ENCODE data around the gene ACACA.

The ACACA gene

DNA sequence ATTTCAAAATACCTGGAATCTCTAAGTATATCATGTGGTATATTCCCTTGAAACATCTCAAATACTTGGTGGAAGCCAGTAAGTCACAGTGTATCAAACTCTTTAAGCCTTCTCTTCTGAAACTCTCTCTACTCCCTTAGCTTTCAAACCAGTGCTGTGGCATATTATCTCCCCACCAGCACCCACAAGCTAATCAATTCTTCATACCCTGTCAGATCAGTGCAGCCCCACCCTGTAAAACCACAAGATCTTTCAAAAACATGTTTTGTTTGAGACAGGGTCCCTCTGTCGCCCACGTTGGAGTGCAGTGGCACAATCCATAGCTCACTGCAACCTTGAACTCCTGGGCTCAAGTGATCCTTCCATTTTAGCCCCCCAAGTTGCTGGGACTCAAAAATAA is 122.4 kb downstream of the ACACA start:
- DNase-seq, result no peak

DNA sequence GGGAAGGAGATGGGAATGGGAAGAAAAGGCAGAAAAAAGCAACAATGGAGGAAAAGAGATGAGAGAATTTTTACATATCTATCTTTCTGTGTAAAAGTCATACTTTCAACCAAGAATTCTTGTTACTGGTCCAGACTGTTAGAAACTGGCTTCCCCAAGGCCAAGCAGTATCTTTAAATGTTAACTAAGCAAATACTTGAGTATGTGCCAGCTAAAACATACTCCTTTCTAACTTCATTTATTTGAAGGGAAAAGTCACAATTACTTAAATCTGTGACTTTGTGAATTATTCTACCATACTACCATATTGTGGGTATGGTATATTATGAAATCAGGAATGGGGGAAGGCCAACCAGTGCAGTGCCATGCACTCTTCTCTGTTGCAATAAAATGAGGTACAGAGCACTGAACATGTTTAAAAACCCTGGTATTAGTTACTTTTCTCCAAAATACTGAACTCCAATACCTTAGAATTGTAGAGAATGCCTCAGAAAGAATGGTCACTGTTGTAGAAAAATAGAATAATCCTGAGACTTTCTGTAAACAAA is 123.1 kb downstream of the ACACA start:
- DNase-seq, result no peak

DNA sequence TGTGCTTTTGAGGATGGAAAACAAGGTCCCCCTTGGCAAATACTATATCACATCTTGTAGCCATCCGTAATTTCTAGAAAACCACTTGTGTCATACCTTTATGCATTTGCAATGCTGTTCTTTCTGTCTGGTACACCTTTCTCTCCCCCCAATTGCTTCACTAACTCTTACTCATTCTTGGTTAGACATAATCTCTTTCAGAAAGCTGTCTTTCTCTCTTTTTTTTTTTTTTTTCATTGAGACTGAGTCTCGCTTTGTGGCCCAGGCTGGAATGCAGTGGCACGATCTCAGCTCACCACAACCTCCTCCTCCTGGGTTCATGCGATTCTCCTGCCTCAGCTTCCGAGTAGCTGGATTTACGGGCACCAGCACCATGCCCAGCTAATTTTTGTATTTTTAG is 125.8 kb downstream of the ACACA start:
- no peak for DNase-seq

DNA sequence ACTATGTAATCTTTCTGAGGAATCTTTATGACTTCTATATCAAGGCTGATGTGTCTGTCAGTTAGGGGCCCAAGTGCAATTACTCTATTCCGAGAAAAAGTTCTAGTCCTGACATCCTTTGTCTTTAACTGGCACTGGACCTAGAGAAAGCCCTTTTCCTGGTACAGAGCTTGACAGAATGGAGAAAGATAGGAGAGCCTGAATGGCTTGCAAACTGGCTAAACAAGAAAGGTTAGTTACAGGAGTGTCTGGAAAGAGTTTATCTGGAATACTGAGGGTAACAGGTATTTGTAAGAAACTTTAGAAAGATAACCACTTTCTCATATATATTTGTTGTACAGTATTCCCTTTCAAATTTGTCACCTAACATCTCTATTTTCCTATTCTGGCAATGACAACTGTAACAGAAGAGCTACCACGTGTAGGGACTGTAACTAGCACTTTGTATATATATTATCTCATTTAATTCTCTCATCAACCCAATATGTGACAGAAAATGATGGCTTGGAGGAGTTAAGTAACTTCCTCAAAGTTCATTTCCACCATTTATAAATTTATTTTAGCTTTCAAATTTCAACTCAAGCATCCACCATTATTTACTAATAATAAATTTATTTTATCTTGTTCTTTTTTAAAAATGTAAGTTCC is 128.3 kb downstream of the ACACA start:
- no peak for DNase-seq

DNA sequence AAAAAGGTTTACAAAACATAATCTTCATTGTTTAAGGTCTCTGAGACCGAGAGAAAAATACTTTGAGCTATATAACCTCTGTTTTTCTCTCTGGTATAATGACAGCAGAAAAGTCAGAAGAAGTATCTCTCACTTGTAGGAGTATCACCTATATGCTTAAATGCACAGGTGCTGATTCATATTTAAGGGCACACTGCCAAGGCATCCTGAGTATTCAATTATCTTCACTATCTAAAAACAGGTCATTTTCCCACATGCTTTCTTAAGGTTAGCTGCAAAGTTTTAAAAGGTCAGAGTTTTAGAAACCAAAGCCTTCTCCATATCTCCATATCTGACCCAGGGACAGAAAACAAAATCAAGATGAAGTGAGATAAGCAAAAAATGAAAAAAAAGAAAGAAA is 130.2 kb downstream of the ACACA start:
- no peak for DNase-seq

DNA sequence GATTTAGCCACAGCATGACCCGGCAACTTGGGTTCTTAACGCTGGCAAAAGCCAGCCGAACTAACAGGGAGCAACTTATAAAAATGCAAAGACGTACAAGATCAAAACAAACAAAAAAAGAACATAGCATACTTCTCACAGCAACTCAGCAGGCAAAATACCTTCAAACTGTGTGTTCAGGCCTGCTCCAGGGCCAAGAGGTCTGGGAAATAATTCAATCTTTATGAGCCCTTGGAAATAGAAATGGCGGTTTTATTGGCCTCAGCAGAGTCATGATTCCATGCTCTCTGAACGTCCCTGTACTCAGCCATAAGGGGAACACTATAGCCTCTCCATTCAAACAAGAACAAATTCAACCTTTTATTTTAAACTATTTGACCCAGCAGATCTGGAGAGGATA is 132.2 kb downstream of the ACACA start:
- DNase-seq, result no peak

DNA sequence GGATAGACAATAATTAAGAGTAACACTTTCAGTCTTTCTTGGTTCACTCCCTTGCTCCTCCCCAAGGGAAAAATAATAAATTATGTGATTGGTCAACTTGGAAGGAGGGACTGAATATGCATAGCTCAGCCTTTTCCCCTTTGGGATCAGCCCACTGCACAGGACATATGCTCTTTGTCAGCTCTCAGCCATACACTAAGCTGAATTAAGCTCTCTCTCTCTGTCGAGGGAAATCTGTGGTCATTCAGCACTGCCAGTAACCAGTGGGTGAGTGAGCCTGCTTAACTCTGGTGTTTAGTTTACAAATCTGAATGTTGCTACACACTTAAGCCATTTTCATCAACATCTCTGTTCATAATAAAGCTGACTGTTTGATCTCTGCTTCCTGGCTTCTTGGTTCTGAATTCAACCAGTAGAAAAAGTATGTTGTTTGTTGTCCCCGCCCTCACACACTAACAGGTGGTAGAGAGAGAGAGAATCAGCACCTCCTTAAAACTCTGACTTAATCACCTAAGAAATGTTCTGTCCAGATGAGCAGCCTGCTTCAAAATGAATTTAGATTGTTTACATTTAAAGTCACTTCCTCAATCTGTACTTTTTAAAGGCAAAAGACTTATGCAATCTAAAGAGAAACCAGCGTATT is 133.1 kb downstream of the ACACA start:
- no peak for DNase-seq

DNA sequence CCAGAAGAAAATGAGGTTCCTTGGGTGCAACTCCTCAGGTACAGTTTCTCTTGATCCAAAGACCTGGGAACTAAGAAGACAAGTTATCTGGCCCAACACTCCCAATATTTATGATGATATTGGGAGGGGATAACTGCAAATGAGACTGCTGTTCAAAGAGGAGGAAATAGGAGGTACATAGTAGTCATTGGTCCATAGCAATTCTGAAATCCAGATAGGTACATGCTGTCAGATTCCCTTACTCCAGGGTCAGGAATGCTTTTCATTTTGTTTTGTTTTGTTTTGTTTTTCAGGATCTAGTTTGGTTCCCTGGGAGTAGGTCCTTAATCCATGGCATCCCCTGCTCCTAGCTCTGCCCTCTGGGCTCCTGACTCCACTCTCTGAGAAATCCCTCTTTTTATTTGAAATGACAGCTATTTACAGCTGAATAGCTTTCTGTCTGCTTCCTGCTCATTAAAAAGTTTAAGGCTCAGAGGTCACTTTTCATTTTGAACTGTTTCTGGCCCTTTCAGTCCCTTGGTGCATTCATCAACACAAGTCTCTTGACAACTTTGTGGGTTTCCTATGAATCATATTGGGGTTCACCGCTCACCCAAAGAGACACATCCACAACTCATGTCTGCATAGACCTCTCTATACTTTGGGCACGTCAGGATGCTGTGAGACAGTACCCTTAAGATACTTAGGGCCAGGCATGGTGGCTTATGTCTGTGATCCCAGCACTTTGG is 141.0 kb downstream of the ACACA start:
- no peak for DNase-seq

DNA sequence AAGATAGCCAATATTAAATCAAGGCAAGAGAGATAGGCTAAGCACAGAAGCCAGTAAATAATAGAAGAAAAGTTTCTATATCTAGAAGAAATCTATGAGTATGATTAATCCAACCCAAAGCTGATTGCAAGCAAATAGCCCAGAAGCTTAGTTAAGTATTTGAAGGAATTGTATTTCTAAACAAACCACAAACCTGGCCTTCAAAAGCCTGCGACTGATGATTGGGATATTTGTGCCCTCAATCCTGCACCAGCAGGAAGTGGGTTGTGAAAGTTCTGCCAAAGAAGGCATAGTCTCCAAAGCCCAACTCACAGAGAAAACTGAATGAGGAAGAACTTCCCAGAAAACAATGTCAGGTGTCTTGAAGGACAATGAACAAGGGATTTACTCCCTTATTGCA is 145.3 kb downstream of the ACACA start:
- no peak for DNase-seq

DNA sequence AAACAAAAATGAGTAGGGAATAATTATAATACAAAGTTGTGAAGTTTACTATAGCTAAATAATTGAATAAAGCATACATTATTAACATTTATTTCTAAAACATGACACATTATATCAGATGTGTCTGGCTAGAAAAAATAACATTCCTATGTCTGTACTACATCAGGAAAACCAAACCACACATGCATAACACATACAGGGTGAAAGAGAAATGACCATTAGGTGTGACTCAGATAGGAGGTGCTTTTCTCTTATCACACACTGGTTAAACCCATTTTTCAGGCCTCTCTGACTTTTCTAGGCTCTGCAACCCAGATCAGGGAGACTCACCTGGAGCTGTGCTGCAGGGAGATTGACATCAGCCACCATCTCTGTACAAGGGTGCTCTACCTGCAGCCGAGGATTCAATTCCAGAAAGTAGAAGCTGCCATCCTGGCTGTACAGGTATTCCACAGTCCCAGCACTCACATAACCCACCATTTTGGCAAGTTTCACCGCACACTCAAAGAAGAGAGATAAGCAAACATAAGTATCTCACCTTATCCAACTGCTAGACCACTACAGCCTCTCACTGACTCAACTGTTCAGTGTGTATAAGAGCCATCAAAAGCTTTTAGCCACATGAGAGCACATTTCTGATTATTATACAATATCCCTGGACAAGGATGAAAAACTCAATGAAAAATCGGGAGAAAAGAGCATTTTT is 147.5 kb downstream of the ACACA start:
- DNase-seq, result no peak

DNA sequence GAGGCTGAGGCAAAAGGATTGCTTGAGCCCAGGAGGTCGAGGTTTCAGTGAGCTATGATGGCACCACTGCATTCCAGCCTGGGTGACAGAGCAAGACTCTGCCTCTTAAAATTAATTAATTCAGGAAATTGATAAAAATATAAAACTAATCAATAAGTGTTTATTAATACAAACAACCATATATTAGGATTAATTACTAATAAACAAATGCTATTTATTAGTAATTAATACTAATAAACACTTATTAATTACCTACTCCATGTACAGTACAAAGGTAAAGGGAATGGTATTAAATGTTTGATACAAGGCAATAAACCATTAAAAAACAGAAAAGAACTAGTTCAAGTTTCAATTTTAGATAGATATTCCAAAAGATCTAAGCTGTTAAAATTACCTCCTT is 150.0 kb downstream of the ACACA start:
- no peak for DNase-seq

DNA sequence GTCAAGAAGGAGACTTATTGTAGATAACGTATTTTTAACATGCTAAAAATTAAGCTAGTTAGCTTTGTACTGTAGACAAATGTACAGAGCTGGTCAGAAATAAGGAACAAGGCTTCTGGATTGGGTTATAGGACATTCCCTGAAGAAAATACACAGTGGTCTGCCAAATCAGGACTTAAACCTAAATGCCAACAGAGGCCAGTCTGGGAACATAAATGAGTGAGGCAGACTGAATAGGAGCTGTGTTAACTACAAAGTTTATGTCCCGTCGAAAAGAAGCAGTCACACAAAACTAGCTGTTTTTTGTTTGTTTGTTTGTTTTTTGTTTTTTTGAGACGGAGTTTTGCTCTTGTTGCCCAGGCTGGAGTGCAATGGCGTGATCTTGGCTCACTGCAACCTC is 151.2 kb downstream of the ACACA start:
- no peak for DNase-seq

DNA sequence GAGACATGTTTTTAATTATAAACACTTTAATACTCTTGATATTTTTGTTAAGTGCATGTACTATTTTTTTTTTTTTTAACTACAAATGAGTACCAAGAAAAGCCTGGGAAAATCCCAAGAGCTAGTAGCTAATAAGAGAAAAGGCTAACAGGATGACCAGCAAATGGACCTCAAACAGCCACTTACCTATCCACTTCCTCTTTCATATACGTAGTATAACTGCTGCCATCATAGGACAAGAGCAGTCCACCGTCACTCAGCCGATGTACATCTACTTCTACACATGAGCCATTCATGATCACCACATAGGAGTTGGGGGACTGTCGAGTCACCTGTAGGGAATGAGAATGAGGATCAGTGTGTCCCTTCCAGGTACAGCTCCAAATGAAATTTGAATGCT is 158.8 kb downstream of the ACACA start:
- DNase-seq, result no peak

DNA sequence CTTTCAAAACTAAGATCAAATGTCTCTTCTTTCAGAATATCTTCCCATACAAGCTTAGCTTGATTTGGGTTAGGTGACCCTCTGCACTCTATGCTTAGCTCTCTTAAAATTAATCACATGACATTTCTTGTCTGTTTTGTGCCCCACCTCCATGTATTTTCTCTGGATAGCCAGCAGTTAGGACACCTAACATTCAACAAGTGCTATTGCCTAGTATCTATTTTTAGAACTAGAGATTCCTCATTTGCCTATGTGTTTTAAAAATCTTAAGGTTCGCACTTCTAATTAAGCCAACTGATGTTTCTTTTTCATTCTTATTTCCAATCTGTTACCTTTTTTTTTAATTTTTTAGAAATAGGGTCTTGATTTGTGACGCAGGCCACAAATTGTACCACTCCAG is 160.6 kb downstream of the ACACA start:
- no peak for DNase-seq

DNA sequence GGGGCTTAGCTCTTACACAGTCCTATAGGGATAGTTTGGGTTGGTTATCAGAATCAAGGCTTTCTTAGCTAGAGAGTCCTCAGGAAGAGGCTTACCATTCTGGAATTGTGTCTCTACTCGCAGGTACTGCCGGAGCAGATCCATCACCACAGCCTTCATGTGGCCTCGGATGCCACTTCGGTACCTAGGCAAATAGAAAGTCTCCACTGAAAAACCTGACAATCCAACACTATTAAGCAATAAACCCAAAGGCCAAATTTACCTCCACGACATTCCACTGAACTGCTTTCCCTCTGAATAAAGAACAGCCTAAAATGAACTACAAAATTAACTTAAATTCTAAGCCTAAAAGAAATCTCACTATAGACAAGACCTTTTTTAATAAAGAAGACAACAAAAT is 166.3 kb downstream of the ACACA start:
- DNase-seq, result no peak

DNA sequence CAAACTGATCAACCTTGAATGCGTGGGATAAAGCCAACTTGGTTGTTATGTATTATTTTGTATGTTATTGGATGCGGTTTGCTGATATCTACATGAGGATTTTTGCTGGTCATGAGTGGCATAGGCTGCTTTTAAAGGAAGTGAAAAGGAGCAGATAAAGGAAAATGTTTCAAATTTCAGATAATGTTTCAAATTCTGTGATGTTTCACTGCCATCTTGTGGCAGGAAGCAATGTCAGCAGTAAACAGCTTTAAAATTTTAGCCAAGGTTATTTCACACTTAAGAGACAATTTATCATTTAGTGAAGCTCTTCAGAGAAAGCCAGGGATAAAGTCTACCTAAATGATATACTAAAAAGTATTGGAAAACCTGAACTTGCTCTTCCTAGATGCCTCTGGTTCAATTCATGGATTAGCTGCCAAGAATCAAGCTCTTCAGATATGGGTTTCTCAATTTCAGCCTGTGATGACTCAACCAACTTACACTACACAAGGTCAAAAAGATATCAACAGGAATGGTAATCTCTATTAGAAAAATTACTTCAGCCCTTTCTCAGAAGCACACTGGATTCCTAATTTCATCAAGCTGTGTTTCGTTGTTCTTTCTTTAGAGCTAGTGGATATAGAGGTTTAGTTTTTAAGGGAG is 166.8 kb downstream of the ACACA start:
- no peak for DNase-seq

DNA sequence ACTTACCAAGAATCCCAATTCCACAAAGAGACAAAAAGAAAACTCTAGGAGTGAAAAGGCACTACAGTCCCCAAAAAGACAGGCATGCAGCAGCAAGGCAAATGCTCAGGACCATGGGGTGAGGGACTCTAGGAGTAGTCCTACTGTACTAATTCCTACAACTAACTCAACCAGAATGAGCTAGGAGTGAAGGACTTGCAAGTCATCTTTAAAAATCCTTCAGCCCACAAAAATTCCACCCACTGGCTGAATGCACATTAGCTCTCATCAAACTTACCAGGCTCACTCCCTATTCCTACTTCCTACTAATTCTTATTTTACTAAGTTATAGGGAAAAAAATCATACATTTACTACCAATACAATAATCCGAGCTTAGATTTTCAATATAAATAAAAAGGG is 172.5 kb downstream of the ACACA start:
- DNase-seq, result no peak

DNA sequence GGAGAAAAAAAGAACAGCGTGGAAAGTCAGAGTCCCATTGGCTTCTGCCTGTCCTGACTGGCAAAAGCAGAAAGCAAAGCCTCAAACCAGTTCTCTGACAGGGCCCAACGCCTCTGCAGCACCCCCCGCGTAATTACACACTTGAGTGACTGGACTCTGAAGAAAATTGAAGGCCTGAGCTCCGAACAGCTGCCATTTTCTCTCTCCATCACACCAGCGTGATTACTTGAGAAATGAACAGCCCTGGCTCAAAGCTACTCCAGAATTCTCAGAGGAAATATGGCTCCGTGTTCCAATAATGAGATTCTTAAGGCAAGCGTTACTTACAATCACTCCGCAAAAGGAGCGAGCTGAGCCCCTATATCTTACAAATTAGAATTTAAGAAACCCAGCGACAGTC is 173.6 kb downstream of the ACACA start:
- no peak for DNase-seq

DNA sequence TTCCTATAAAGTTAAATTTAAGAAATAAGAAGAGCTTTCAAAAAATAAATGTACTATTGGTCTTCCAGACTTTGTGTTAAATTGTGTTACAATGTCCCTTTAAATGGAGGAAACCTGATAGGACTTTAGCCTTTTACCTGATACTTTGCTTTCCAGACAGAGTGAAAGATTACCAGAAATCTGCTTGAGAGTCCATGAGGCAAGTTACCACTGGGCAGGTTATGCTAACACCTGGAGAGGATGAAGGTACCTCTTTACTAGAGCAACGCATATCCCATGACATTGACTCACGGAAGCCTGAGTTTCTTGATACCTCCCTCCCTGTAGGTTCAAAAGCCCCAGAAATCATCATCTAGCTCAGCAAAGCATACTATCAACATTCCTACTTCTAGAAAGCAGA is 174.7 kb downstream of the ACACA start:
- DNase-seq, result no peak

DNA sequence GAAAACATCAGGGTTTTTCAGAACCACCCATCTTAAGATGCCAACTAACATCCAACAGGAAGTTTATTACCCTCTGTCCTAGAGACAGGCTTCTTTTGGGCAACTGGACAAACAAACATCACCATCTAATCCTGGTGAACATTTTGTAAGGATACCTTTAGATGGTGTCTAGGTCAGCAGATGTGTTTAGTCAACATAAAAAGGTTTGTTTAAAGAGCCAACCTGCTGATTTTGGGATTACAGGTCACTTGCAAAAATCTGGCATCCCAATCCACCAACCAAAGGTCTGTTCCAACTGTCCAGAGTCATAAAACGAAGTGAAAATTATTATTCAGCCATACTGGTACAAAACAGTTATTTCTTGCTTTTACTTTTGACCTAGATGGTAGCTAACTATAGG is 176.0 kb downstream of the ACACA start:
- no peak for DNase-seq

DNA sequence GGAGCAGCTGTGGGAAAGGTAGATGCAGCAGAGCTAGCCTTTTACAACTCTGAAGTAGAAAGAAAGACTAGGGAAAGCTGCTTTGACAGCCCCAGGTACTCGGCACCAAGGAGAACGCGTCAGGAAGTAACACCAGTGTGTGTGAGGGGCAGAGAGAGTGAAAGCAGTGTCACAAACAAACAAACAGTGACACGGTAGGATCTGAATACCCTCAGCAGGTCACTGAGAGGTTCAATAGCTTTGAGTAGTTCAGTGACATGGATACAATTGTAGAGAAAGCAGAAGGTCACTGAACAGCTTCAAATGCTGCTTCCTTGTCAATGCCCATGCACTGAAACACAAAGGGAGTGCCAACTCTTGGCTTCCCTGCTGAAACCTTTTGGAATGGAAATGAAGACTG is 181.2 kb downstream of the ACACA start:
- no peak for DNase-seq

DNA sequence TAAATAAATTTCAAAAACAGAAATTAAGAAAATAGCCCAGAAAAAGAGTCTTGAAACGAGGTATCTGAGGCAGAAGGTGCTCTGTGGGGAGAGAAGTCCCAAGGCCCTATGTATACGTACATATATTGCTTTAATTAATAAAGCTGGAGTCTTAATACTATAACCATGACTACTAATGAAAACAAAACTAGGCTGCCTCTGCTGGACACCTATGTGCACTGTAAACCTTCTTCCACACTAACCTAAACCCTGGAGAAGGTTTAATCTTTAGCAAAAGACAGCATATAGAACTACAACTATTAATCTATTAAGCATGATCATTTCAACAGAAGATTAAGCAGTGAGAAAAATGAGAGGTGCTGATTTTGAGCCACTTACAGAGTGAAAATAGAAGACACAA is 184.8 kb downstream of the ACACA start:
- no peak for DNase-seq

DNA sequence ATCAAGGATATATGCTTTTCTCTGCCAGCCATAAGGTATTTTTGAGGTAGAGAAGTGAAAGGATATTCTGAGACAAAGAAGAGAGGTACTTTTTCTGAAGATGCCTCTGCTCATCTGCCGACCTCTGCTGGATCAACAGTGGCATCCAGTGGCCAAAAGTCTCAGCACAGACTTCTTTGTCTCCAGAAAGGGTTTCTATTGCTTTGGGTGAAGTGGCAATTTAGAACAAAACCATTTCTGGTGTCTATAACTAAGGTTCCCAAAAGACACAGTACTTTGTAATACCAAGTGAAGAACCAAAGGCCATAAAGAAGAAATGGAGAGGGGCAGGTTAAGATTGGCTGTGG is 186.1 kb downstream of the ACACA start:
- DNase-seq, result no peak
